ENCODE results near the gene TRIM61.
A peak's percentile ranks its signal among the peaks of the same experiment; 100 is the strongest.
"Not testable (repeated sequence)": the region's sequence is repeated elsewhere in the genome, so short reads cannot be mapped to it uniquely, and the experiment has no call there.

The TRIM61 gene

DNA sequence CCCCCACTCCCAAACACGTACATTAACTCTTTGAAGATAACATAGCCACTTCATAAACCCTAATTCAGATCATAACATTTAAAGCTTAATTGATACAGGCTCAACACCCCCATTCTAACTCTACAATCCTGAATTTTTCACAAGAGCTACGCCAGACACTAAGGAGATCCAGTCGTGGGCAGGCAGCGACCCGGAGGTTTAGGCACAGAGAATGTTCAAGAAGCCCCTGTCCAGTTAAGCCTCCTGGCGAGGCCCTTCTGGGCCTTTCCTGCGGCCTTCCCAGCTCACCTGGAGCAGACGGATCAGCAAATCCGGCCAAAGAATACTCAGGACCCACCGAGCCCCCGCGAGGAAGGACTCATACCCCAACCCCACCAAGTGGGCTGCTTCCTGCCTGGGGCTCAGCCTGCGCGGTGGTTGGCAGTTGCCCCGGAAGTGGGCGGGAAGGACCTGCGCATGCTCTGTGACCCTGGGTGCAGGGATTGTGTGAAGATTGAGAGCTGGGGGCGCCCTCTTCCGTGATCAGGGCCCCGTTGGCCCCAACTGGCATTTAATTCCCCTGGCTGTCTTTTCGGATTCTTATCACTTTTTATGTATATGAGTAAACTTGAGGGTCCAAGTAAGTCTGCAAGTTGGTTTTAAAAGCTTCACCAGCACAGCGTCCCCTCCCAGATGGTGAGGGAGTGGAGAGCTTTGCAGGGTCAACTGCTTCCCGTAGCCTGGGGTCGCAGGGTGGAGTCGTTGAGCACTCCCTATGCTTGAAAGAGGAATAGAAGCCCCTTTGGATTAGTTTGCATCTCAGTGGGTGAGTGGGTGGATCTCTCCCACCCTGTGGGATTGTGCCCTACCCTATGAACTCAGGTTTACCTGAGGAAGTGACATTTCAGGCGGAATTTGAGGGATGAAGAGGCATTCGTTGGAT, at the start of gene TRIM61:
Gene TRIM61, minus strand, starts transcription at position 415 of the 922 bp plus-strand sequence. CDS start 7,655 bp downstream, outside the sequence.
- DNase-seq = peak; percentile 72

DNA sequence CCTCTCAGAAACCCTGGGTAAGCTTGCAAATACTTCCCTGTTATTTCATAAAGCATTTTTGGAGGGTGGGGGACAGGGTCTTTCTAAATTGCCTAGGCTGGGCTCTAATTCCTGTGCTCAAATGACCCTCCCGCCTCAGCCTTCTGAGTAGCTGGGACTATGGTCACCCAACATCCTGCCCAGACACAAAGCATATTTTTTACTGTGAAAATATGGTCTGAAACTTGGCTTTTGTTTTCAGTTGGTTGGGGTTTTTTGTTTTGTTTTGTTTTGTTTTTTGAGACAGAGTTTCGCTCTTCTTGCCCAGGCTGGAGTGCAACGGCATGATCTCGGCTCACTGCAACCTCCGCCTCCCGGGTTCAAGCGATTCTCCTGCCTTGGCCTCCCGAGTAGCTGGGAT, 48.3 kb upstream of the TRIM61 start:
- DNase-seq = not testable (repeated sequence)

DNA sequence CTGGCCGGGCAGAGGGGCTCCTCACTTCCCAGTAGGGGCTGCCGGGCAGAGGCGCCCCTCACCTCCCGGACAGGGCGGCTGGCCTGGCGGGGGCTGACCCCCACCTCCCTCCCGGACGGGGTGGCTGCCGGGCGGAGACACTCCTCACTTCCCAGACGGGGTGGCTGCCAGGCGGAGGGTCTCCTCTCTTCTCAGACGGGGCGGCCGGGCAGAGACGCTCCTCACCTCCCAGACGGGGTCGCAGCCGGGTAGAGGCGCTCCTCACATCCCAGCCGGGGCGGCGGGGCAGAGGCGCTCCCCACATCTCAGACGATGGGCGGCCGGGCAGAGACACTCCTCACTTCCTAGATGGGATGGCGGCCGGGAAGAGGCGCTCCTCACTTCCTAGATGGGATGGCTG, 42.5 kb upstream of the TRIM61 start:
- not testable (repeated sequence) for DNase-seq

DNA sequence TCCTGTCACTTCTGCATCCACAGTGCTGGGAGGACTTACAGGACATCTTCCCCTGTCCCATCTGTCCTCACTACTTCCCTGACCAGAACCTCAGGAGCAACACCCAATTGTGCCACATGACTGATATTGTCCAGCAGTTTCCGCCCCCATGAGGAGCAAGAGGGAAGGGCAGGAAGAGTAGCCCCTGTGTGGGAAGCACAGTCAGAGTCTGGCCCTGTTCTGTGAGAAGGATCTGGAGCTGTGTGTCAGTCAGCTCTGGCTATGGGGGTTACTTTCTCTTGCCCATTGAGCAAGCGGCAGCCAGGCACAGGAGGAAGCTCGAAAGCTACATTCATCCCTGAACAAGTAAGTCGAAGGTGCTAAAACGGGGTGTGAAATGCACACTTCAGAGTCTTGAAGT, 39.5 kb upstream of the TRIM61 start:
- DNase-seq = no peak

DNA sequence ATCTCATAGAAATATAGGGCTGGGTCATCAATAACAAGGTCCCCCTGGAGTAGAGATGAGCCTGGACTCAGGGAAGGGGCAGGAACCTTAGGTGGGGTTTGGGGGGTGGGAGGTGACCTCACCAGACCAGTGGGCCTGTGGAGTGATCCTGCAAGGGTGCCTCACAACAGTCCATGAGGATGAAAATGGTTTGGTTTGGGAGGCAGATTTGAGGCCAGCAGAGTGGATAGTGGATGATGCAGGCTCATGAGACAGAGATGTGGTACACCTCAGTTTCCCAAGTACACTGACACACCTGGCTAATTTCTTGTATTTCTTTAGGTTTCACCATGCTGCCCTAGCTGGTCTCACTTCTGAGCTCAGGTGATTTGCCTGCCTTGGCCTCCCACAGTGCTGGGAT, 36.2 kb upstream of the TRIM61 start:
- DNase-seq = no peak

DNA sequence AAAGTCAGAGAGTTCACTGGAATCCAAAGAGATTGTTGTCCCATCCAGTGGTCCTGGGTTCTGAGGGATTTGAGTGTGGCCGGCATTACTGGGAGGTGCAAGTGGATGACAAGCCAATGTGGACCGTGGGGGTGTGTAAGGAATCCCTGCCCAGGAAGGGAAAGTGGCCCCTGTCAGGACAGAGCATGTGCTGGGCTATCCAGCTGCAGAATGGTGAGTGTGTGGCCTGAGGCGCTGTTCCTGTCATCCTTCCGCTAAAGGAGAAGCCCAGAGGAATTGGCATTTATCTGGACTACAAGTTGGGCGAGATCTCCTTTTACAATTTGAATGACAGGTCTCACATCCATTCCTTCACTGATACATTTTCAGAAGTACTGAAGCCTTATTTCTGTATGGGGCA, 33.9 kb upstream of the TRIM61 start:
- DNase-seq = no peak

DNA sequence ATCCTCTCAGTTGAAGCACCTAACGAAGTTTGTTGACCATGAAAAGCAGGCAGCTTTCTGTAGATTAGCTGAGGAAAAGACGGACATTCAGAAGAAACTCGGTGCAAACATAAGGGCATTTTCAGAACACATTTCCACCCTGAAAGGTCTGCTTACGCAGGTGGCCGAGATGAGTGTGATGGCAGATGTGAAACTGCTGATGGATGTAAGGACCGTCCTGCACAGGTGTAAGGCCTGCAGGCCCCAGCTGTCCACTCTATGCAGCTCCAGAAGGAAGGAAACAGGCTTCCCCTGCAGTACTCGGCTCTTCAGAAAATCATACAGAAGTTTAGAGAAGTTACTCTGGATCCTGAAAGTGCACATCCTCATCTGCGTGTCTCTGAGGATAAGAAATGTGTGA, 33.5 kb upstream of the TRIM61 start:
- no peak for DNase-seq

DNA sequence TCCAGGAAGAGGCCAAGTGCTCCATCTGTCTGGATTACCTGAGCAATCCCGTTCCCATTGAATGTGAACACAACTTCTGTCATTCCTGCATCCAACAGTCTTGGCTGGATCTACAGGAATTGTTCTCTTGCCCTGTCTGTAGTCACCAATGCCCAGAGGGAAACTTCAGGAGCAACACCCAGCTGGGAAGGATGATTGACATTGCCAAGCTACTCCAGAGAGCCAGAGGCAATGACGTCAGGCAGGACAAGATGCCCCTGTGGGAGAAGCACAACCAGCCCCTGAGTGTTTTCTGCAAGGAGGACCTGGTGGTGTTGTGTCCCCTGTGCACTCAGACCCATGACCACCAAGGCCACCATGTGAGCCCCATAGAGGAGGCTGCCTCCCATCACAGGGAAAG, 33.0 kb upstream of the TRIM61 start:
- no peak for DNase-seq

DNA sequence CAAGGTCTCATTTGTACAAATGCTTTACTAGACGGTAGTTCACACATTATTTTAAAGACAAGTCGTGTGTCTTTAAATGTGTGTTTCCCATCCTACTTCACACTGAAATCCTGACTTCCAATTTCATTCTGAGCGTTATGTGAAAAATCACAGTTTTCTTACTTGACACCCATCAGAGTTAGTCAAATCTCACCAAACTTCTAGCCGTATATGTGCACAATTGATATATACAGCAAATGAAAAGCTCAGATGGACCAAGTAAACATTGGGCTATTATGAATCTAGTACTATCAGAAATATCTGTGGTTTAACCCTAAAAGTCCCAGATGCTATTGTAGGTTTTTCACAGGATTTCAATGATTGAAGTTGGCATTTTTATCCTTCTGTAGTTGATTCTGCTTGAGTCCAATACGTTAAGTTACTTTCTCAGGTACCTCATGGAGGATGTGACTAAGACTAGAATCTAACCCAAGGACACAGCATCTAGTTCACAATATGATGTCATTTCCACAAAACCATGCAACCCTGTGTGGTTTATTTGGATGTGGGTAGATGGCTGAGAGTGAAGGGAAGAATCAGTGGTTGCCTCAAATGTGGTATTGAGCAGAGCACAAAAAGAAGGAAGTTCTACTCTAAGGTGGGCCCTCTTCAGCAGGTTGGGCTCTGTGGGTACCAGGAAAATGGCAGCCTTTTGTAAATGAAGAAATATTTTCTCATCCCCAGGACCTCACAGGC, 32.2 kb upstream of the TRIM61 start:
- DNase-seq = no peak

DNA sequence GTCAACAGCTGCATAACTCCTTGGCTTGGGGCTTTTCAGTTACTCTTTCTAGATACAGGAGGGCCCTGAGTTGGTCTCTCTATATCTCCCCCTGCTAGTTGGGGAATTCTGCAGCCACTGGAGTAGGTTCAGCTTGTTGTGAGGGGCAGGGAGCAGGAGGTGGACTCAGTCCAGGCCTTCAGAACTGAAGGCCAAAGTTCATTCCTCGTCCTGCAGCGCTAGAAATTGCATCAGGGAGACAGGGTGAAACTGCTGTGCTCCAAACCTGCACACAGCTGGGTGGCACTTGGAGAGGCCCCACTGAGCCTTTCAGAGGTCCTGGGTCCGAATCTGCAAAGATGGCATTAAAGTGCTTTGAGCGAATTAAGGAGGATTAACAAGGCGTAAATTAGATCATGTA, 29.4 kb upstream of the TRIM61 start:
- DNase-seq = no peak

DNA sequence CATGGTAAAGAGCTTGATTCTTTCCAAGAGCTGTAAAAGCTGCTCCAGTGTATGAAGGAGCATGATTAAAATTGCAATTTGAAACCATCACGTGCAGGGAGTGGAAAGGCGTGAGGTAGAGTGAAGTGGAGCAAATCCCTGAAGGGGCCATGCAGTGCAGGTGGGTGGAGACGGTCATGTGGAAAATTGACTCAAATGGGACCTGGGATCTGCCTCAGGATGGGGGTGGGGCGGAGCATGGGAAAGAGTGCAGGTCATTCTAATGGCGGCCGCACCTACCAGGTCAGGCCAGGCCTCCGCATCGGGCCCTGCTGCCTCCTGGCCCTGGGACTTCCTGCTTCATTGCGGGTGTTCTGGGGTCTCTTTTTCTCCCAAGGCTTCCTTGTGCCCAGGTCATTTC, 29.0 kb upstream of the TRIM61 start:
- DNase-seq = no peak

DNA sequence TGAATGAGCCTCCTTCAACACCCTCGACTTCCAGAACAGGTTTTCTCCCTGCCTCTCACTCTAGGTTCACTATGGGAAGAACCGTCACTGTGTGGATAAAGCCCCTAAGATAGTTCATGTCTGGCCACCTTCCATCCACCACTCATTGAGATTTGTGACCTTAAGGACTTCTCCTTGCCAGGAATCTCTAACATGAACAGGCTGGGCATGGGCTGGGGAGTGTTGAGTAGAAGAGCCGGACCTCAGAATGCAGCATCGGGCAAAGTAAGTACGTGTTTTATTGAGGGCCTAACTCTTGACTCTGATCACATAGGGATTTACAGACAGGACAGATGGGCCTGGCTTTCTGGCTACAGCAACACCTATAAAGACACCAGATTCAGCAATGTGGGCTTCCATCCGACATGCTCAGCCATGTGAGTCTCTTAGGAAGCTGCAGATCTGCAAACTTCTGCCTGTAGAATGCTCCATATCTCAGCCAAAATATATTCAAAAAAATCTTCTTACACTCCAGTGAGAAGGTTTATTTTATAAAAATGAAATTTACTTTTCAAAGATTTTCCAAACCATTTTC, 28.0 kb upstream of the TRIM61 start:
- no peak for DNase-seq

DNA sequence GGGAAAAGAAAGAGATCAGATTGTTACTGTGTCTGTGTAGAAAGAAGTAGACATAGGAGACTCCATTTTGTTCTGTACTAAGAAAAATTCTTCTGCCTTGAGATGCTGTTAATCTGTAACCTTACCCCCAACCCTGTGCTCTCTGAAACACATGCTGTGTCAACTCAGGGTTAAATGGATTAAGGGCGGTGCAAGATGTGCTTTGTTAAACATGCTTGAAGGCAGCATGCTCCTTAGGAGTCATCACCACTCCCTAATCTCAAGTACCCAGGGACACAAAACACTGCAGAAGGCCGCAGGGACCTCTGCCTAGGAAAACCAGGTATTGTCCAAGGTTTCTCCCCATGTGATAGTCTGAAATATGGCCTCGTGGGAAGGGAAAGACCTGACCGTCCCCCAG, 24.5 kb upstream of the TRIM61 start:
- not testable (repeated sequence) for DNase-seq

DNA sequence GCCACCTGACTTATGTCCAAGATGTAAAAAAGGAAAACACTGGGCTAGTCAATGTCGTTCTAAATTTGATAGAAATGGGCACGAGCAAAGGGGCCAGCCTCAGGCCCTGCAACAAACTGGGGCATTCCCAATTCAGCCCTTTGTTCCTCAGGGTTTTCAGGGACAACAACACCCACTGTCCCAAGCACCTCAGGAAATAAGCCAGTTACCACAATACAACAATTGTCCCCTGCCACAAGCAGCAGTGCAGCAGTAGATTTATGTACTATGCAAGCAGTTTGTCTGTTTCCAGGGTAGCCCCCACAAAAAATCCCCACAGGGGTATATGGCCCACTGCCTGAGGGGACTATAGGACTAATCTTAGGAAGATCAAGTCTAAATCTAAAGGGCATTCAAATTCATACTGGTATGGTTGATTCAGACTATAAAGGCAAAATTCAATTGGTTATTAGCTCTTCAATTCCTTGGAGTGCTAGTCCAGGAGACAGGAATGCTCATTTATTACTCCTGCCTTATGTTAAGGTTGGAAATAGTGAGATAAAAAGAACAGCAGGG, 21.1 kb upstream of the TRIM61 start:
- not testable (repeated sequence) for DNase-seq

DNA sequence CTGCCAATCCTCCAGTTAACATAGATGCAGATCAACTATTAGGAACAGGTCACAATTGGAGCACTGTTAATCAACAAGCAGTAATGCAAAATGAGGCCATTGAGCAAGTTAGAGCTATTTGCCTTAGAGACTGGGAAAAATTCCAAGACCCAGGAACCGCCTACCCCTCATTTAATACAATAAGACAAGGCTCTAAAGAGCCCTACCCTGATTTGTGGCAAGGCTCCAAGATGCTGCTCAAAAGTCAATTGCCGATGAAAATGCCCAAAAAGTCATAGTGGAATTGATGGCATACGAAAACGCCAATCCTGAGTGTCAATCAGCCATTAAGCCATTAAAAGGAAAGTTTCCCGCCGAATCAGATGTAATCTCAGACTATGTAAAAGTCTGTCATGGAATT, 20.5 kb upstream of the TRIM61 start:
- DNase-seq = no peak

DNA sequence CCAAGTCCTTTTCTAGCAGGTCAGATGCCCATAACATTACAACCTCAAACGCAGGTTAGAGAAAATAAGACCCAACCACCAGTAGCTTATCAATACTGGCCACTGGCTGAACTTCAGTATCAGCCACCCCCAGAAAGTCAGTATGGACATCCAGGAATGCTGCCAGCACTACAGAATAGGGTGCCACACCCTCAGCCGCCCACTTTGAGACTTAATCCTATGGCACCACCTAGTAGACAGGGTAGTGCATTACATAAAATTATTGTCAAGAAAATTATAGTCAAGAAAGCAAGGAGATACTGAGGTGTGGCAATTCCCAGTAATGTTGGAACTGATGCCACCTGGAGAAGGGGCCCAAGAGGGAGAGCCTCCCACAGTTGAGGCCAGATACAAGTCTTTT, 19.9 kb upstream of the TRIM61 start:
- DNase-seq = no peak

DNA sequence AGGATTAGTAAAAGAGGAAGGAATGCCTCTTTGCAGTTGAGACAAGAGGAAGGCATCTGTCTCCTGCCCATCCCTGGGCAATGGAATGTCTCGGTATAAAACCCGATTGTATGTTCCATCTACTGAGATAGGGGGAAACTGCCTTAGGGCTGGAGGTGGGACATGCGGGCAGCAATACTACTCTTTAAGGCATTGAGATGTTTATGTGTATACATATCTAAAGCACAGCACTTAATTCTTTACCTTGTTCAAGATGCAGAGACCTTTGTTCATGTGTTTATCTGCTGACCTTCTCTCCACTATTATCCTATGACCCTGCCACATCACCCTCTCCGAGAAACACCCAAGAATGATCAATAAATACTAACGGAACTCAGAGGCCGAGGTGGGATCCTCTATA, 18.7 kb upstream of the TRIM61 start:
- not testable (repeated sequence) for DNase-seq

DNA sequence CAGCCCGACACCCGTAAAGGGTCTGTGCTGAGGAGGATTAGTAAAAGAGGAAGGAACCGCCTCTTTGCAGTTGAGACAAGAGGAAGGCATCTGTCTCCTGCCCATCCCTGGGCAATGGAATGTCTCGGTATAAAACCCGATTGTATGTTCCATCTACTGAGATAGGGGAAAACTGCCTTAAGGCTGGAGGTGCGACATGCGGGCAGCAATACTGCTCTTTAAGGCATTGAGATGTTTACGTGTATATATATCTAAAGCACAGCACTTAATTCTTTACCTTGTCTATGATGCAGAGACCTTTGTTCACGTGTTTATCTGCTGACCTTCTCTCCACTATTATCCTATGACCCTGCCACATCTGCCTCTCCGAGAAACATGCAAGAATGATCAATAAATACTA, 13.3 kb upstream of the TRIM61 start:
- not testable (repeated sequence) for DNase-seq

DNA sequence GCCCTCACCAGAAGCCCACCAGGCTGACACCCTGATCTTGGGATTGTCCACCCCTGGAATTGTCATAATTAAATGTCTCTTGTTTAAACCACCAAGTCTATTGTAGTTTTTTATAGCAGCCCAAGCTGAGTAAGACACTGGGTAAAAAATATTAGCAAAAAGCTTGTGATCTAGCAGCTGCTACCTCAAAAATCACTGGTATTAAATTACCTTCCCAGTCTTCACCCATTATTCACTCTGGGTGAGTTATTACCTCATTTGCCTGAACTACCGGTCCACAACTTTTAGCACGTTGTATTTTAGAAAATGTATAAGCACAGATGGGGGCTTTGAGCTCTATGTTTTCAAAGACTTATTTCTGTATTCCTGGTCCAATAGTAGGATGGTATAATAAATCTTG, 12.0 kb upstream of the TRIM61 start:
- DNase-seq = no peak

DNA sequence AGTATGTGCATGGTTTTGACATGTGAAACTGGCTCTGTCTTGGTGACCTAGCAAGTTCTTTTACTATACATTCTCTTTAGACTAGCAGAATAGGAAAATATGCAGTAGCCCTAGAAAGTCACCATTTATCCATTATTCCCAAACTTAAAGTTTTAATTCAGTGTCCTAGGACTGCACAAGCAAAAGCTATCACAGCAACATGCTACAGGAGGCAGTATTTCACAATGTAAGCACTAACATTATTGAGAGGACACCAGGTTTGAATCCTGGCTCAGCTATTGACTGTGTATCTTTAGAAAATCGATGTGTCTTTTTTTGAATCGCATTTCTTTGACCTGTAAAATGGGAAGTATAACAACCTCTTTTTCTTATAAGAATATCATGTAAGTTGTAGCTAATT, 5.5 kb downstream of the TRIM61 start:
- DNase-seq = not testable (repeated sequence)

DNA sequence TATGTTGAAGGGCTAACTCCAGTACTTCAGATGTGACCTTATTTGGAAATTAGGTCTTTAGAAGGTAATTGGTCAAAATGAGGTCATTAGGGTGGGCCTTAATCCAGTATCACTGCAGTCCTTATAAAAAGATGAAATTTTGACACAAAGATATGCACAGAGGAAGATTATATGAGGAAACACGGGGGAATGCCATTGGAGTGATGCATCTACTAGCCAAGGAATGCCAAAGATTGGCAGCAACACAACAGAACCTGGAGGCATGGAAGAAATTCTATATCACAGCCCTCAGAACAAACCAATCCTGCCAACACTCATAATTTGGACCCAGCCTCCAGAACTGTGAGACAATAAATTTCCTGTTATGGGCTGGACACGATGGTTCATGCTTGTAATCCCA, 17.6 kb downstream of the TRIM61 start:
- DNase-seq = no peak

DNA sequence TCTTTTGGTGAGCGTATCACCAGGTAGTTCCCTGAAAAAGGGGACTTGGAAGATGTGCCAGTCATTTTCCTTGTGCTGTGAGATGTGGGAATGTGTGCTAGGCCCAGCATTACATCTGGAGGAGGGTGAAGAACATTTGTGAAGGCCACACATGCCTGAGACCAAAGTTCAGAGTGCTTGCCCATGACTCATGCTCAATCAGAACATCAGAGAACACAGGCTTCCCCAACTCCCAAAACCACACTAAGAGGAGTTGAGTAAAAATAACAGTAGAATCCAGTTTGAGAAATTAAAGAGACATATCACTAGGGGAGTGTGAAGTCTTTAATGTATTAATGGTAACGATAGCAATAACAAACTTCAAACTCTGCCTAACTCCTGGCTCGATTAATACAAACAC, 18.0 kb downstream of the TRIM61 start:
- not testable (repeated sequence) for DNase-seq

Data from activated effector memory CD4-positive, alpha-beta T cell treated with anti-CD3 and anti-CD28 coated beads, Interleukin-2, amount 50 U/mL, for 16 hours (primary cell).